ENCODE measurements around the gene ATP2C2.

GRCh38 chr16:84502075-84502474, 133.7 kb downstream of the ATP2C2 start:
- TF ChIP-seq TAF1 (IDR thresholded peaks at IDR 0.05; ENCODE audit: borderline replicate concordance, low read depth, low read length) (no peak), CTCF (IDR thresholded peaks at IDR 0.05) (no peak), RXRA (IDR thresholded peaks at IDR 0.05; ENCODE audit: borderline replicate concordance, low read depth) (no peak), SIN3A (IDR thresholded peaks at IDR 0.05; ENCODE audit: borderline replicate concordance, low read depth, low read length) (no peak), MAX (IDR thresholded peaks at IDR 0.05; ENCODE audit: low read depth) (no peak), TEAD4 (IDR thresholded peaks at IDR 0.05; ENCODE audit: borderline replicate concordance, insufficient read depth) (no peak), EP300 (IDR thresholded peaks at IDR 0.05; ENCODE audit: borderline replicate concordance in 1 of 2, low read depth in 1 of 2, low read length in 1 of 2) (no peak), POLR2AphosphoS5 (IDR thresholded peaks at IDR 0.05; ENCODE audit: low read depth, low read length) (no peak), RAD21 (IDR thresholded peaks at IDR 0.05; ENCODE audit: low read length) (no peak), EZH2phosphoT487 (IDR thresholded peaks at IDR 0.05; ENCODE audit: borderline replicate concordance, low read depth) (no peak)
- TF ChIP-seq, protein P1, sequence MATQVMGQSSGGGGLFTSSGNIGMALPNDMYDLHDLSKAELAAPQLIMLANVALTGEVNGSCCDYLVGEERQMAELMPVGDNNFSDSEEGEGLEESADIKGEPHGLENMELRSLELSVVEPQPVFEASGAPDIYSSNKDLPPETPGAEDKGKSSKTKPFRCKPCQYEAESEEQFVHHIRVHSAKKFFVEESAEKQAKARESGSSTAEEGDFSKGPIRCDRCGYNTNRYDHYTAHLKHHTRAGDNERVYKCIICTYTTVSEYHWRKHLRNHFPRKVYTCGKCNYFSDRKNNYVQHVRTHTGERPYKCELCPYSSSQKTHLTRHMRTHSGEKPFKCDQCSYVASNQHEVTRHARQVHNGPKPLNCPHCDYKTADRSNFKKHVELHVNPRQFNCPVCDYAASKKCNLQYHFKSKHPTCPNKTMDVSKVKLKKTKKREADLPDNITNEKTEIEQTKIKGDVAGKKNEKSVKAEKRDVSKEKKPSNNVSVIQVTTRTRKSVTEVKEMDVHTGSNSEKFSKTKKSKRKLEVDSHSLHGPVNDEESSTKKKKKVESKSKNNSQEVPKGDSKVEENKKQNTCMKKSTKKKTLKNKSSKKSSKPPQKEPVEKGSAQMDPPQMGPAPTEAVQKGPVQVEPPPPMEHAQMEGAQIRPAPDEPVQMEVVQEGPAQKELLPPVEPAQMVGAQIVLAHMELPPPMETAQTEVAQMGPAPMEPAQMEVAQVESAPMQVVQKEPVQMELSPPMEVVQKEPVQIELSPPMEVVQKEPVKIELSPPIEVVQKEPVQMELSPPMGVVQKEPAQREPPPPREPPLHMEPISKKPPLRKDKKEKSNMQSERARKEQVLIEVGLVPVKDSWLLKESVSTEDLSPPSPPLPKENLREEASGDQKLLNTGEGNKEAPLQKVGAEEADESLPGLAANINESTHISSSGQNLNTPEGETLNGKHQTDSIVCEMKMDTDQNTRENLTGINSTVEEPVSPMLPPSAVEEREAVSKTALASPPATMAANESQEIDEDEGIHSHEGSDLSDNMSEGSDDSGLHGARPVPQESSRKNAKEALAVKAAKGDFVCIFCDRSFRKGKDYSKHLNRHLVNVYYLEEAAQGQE (IDR thresholded peaks at IDR 0.05; ENCODE audit: low read depth, low read length): no peak
- TF ChIP-seq, protein P2, sequence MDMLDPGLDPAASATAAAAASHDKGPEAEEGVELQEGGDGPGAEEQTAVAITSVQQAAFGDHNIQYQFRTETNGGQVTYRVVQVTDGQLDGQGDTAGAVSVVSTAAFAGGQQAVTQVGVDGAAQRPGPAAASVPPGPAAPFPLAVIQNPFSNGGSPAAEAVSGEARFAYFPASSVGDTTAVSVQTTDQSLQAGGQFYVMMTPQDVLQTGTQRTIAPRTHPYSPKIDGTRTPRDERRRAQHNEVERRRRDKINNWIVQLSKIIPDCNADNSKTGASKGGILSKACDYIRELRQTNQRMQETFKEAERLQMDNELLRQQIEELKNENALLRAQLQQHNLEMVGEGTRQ (IDR thresholded peaks at IDR 0.05; ENCODE audit: borderline replicate concordance, low read depth, low read length): no peak

All from SK-N-SH (cell line).